Hepatocyte (in vitro differentiated cells): Measurements from ENCODE around the gene DCDC1.

ENCODE experiments used
- EZH2 ChIP-seq: fragments of 200-600 bp; sonication (generic); IDR thresholded peaks from 2 replicates; pipeline ENCODE4 v1.6.1; 2016; ENCODE audit warnings: antibody characterized with exemption, mild to moderate bottlenecking, borderline replicate concordance
- TF ChIP-seq, protein P1 (sequence below): fragments of 200-600 bp; sonication (generic); IDR thresholded peaks from 2 replicates; pipeline ENCODE4 v1.5.1; 2016; ENCODE audit warnings: antibody characterized with exemption, mild to moderate bottlenecking; ENCODE audit not compliant: poor library complexity

GRCh38 chr11:31114442-31114841 lies 255.1 kb downstream of the DCDC1 start:
- no peak for TF ChIP-seq EZH2
- TF ChIP-seq, protein P1, sequence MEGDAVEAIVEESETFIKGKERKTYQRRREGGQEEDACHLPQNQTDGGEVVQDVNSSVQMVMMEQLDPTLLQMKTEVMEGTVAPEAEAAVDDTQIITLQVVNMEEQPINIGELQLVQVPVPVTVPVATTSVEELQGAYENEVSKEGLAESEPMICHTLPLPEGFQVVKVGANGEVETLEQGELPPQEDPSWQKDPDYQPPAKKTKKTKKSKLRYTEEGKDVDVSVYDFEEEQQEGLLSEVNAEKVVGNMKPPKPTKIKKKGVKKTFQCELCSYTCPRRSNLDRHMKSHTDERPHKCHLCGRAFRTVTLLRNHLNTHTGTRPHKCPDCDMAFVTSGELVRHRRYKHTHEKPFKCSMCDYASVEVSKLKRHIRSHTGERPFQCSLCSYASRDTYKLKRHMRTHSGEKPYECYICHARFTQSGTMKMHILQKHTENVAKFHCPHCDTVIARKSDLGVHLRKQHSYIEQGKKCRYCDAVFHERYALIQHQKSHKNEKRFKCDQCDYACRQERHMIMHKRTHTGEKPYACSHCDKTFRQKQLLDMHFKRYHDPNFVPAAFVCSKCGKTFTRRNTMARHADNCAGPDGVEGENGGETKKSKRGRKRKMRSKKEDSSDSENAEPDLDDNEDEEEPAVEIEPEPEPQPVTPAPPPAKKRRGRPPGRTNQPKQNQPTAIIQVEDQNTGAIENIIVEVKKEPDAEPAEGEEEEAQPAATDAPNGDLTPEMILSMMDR = no peak
